Breast epithelium (tissue), 3 donors: Measurements from ENCODE around the gene SPTBN5.

ENCODE experiments used
- CTCF ChIP-seq, 3 donors: fragments of 450-650 bp; IDR thresholded peaks; one replicate each; pipeline ENCODE4 v1.5.1; 2016 to 2017; ENCODE audit warnings: antibody characterized with exemption in 3 of 3, mild to moderate bottlenecking in 3 of 3, moderate library complexity in 3 of 3
- POLR2AphosphoS5 ChIP-seq, 3 donors: sonication (generic); formaldehyde crosslinking; IDR thresholded peaks; one replicate each; pipeline ENCODE4 v1.6.1; 2017; ENCODE audit warnings: antibody characterized with exemption in 3 of 3

GRCh38 chr15:41836073-41836472 lies 57.8 kb downstream of the SPTBN5 start:
- TF ChIP-seq POLR2AphosphoS5 (IDR thresholded peaks at IDR 0.05) (no peak), CTCF (IDR thresholded peaks at IDR 0.05) (no peak)
